ENCODE results near the gene RAB11FIP5. TPM values are rescaled to one million over a fixed set of nuclear protein-coding genes. Genes with fewer than 3 reads are reported as not detected.
"Not testable (repeated sequence)": the region's sequence is repeated elsewhere in the genome, so short reads cannot be mapped to it uniquely, and the experiment has no call there.

The RAB11FIP5 gene
- total and polyA plus RNA-seq, 8 donors = 10.1 to 17.6 (median 15.2) TPM

GRCh38 chr2:73130790-73131189, 18.0 kb upstream of the RAB11FIP5 start:
- TF ChIP-seq, protein P1, sequence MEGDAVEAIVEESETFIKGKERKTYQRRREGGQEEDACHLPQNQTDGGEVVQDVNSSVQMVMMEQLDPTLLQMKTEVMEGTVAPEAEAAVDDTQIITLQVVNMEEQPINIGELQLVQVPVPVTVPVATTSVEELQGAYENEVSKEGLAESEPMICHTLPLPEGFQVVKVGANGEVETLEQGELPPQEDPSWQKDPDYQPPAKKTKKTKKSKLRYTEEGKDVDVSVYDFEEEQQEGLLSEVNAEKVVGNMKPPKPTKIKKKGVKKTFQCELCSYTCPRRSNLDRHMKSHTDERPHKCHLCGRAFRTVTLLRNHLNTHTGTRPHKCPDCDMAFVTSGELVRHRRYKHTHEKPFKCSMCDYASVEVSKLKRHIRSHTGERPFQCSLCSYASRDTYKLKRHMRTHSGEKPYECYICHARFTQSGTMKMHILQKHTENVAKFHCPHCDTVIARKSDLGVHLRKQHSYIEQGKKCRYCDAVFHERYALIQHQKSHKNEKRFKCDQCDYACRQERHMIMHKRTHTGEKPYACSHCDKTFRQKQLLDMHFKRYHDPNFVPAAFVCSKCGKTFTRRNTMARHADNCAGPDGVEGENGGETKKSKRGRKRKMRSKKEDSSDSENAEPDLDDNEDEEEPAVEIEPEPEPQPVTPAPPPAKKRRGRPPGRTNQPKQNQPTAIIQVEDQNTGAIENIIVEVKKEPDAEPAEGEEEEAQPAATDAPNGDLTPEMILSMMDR (IDR thresholded peaks at IDR 0.05) = no peak
- 72 to 80% methylated on average over 5 of the region's 5 CpGs for WGBS, 2 donors
- ATAC-seq (no peak), FAIRE-seq (no peak), DNase-seq (no peak)
- Histone ChIP-seq H3K4me1 (no peaks in the 10 kb centered on the region), H3K27me3 (no peaks in the 10 kb centered on the region), H3K9me3 (no peaks in the 10 kb centered on the region), H3K36me3 (no peaks in the 10 kb centered on the region), H3K4me3 (no peak overlapping the region), H3K27ac (no peak overlapping the region)
- intact Hi-C loops (cut with DNase I) = no loop called here

GRCh38 chr2:73128841-73129535, 16.2 kb upstream of the RAB11FIP5 start:
- DNase-seq (no peak), ATAC-seq (no peak), FAIRE-seq (no peak)
- no peaks in the 10 kb centered on the region for H3K4me1 ChIP-seq
- 82 to 88% methylated on average over 6 of the region's 6 CpGs for WGBS, 2 donors
- TF ChIP-seq, protein P1 (IDR thresholded peaks at IDR 0.05) = no peak
- H3K9me3 ChIP-seq = no peaks in the 10 kb centered on the region
- intact Hi-C loops (cut with DNase I) = no loop called here
- no peaks in the 10 kb centered on the region for H3K36me3 ChIP-seq
- H3K27ac ChIP-seq = no peak overlapping the region
- no peak overlapping the region for H3K4me3 ChIP-seq
- H3K27me3 ChIP-seq = no peaks in the 10 kb centered on the region

DNA sequence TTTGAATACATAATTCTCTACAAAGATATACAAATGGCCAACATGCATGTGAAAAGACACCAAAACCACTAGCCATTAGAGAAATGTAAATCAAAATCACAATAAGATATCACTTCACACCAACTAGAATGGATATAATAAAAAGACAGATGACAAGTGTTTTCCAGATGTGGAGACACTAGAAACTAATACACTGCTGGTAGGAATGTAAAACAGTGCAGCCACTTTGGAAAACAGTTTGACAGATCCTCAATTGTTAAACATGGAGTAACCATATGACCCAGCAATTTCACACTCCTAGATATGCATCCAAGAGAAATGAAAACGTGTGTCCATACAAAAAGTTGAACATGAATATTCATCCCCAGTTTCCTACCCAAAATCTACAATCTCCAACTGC, 9.8 kb upstream of the RAB11FIP5 start:
- Histone ChIP-seq H3K9me3 (no peaks in the 10 kb centered on the region), H3K4me3 (no peak overlapping the region), H3K4me1 (peaks cover 0 to 3% (median 0%) of the 10 kb centered on the region in 3 donors), H3K27ac (no peak overlapping the region), H3K27me3 (no peaks in the 10 kb centered on the region), H3K36me3 (no peaks in the 10 kb centered on the region)
- FAIRE-seq = no peak
- WGBS, 2 donors = 28 to 39% methylated on average over 1 of the region's 1 CpG
- no peak for ATAC-seq
- DNase-seq = no peak
- TF ChIP-seq, protein P1 (IDR thresholded peaks at IDR 0.05) = no peak
- intact Hi-C loops (cut with DNase I) = no loop called here

- H3K9me3 ChIP-seq; FAIRE-seq; H3K27me3 ChIP-seq; H3K36me3 ChIP-seq; DNase-seq; H3K4me1 ChIP-seq; ATAC-seq; H3K4me3 ChIP-seq; H3K27ac ChIP-seq; intact Hi-C loops (cut with DNase I): not testable (repeated sequence)
- WGBS, 2 donors = 46 to 55% methylated on average over 11 of the region's 11 CpGs
Measured at GRCh38 chr2:73119611-73120239, 7.0 kb upstream of the RAB11FIP5 start.

DNA sequence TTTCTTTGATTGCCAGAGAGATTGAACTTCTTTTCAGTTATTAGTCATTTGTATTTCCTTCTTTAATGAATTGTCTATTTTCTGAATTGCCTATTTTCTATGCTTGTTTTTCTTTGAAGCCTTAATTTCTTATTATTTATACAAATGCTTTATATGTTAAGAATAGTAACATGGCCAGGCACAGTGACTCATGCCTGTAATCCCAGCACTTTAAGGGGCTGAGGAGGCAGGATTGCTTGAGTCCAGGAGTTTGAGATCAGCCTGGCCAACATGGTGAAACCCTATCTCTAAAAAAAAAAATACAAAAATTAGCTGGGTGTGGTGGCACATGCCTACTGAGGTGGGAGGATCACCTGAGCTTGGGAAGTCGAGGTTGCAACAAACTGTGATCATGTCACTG, 4.7 kb upstream of the RAB11FIP5 start:
- ATAC-seq (no peak), DNase-seq (no peak), FAIRE-seq (no peak)
- H3K4me1 ChIP-seq = peaks cover 0 to 3% (median 0%) of the 10 kb centered on the region in 3 donors
- no peaks in the 10 kb centered on the region for H3K9me3 ChIP-seq
- no peaks in the 10 kb centered on the region for H3K36me3 ChIP-seq
- no peaks in the 10 kb centered on the region for H3K27me3 ChIP-seq
- TF ChIP-seq, protein P1 (IDR thresholded peaks at IDR 0.05) = no peak
- intact Hi-C loops (cut with DNase I) = no loop called here
- H3K27ac ChIP-seq = no peak overlapping the region
- WGBS, 2 donors = 77 to 79% methylated on average over 1 of the region's 1 CpG
- no peak overlapping the region for H3K4me3 ChIP-seq

Data from pancreas (tissue), 10 donors.